GM19238 (cell line): ENCODE data around the gene CUL9.

Experiments
- DNase-seq: peaks from one replicate; pipeline ENCODE4 v3.0.0; 2011; ENCODE audit warnings: low spot score; ENCODE audit not compliant: insufficient read length

Gene CUL9

GRCh38 chr6:43226192-43226851 is 44.3 kb downstream of the CUL9 start:
- DNase-seq = no peak

- peak; percentile 79 for DNase-seq
Measured at GRCh38 chr6:43228951-43229802, 47.2 kb downstream of the CUL9 start, which contains the start of gene DNPH1. Gene DNPH1, minus strand, starts transcription at chr6:43229481. Its CDS starts 25 bp downstream, at chr6:43229456.

DNA sequence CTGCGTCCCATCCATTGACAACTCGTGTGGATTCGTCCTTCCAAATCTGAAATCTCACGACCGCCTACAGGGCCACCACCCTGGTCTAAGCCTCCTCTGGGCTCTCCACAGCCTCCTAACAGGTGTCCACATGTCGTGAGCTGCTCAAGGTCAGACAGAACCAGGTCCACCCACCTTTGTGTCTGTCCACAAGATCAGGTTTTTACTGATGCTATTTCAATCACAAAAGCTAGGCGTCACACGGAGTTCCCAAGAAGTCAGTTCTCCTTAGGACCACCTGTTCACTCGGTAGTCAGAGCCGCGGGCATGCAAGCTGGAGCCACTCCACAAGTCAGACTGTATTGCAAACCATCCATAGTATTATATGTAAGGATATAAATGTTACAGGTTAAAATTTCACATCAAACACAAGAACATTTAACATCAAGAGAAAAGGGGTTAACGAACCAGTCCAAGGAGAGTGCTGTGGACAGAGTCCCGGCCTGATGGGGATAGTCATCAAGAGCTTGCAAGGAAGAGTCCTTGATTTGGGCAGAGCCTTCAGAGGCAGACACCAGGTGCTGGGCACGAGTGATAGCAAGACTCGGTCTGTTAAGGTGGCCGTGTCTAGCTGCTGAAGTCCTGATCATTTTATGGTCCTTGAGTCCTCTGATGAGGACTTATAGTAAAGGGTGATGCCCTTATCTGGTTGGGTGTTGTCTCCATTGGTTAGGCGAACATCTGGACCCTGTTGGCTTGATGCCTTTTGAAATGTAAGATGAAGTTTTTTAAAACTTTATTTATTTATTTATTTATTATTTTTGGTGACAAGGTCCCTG is 48.0 kb downstream of the CUL9 start:
- DNase-seq = no peak

DNA sequence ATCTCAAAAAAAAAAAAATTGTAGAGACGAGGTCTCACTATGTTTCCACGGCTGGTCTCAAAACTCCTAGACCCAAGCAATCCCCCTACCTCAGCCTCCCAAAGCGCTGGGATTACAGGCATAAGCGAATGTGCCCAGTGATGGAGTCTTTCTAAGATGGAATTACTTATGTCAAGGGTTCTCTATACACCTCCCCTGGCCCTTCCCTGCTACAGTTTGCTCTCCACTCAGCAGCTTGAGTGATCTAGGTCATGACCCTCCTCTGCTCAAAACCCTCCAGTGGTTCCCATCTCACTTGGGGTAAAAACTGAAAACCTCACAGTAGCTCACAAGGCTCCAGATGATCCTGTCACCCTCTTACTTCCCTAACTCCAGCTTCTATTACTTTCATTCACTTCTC is 49.1 kb downstream of the CUL9 start:
- no peak for DNase-seq

DNA sequence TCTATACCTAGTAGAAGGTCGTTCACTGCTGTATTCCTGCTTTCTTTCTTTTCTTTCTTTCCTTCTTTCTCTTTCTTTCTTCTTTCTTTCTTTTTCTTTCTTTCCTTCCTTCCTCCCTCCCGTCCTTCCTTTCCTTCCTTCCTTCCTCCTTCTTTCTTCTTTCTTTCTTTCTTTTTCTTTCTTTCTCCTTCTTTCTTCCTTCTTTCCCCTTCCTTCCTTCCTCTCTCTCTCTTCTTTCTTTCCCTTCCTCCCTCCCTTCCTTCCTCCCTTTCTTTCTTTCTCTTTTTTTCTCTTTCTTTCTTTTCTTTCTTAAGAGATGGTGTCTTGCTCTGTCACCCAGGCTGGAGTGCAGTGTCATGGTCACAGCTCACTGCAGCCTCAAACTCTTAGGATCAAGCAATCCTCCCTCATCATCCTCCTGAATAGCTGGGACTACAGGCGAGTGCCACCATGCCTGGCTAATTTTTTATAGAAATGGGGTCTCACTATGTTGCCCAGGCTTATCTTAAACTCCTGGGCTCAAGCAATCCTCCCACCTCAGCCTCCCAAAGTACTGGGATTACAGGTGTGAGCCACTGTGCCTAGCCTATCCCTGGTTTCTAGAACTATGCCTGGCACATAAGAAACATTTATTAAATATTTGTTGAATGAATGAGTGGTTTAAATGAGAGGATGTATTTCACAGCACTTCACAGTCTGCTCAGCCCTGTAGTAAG is 49.9 kb downstream of the CUL9 start:
- no peak for DNase-seq

- DNase-seq = no peak
Measured at GRCh38 chr6:43235841-43236240, 53.8 kb downstream of the CUL9 start.

GRCh38 chr6:43239054-43239453 is 57.1 kb downstream of the CUL9 start:
- no peak for DNase-seq

DNA sequence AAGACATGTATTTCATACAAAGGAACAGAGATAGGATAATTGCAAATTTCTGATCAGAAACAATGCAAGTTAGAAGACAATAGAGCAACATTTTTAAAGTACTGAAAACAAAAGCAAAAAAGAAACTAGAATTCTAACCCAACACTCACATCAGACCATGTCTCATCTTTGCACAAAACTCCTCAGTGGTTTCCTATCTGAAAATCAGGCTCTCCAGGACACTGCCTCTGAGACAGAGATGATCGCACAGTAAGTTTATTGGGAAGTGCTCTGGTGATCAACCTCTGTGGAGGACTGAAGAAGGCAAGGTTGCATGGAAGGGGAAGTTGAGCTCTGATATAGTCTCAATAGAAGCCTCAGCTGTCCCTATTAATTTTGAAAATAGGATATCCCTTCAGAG is 59.0 kb downstream of the CUL9 start:
- no peak for DNase-seq

DNA sequence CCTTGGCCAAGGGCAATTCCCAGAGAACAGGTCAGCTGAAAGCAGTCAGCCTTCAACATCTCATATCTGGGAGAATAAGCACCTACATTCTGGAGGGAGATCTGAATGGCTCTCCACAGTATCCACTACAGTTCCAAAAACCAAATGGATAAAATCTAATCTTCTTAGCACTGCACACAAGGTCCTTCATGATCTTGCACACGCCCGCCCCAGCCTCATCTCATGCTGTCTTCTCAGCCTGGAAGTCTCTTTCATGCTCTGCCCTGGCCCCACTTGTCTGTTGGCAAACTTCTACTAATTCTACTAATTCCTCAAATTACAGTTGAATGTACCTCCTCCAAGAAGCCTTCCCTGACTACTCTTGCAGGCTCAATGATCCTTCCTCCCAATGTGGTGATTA is 59.5 kb downstream of the CUL9 start:
- DNase-seq = no peak

DNA sequence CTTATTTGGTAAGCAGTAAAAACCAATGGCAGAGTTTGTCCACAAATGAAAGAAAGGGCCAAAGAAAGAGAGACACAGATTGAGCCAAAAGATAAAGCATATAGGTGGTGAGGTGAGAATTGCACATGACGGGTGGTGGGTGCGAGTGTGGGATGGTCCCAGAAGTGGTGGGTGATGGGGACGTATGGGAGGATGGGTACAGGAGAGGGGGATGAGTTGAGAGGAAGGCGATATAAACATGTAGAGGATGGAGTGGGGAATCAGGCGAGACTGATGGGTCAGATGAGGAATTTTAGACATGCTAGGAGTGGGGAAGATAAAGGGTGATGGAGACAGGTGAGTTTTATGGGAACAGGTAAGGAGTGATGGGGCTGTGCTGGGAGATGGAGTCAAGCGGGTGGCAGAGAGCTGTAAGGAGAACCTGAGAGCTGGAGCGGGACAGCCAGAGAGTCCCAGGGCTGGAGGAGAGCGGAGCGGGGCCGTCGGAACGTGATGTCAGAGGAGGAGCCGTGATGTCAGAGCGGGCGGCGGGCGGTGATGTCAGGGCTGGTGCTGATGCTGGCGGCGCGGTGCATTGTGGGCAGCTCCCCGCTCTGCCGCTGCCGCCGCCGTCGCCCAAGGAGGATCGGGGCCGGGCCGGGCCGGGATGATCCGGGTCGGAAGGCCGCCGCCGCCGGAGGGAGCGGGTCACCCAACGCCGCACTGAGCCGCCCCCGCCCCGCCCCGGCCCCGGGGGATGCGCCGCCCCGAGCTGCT is 61.1 kb downstream of the CUL9 start, which contains the start of gene TTBK1:
TSS of gene TTBK1 (plus strand) at position 574 of the 756 bp plus-strand sequence. CDS start 3,180 bp downstream, outside the sequence.
- DNase-seq = no peak

GRCh38 chr6:43243664-43244321 is 61.8 kb downstream of the CUL9 start:
- DNase-seq = no peak

DNA sequence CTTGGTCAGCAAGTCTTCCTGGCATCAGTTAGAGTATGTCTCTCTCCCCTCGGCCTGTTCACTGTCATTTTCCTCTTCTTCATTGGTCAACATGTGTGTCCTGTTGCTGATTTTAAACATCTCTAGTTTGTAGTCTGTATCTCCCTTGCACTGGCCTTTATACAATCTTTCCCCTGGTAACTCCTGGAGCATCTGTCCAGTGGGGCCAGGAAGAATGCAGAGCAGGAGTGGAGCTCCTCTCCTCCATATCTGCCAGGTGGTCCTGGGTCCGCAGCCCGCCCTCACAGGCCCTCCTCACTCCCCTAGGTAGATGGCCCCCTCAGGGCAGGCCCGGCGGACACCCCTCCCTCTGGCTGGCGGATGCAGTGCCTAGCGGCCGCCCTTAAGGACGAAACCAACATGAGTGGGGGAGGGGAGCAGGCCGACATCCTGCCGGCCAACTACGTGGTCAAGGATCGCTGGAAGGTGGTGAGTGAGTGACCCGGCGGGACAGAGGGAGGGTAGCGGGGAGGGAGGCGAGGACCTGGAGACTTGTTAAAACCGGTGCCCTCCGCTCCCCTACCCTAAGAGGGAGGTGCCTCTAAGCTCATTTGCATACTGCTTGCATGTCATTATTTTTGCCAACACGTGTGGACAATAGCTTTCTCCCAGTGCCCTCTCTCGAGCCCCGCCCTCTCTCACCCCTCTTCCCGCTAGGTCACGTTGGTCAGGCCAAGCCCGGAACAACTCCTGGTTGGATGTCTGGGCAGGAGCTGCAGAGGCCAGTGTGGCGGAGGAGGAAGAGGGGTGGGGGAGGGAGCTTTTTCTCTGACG is 64.5 kb downstream of the CUL9 start:
- no peak for DNase-seq

- peak; percentile 100 for DNase-seq
Measured at GRCh38 chr6:43247114-43247999, 65.4 kb downstream of the CUL9 start.

DNA sequence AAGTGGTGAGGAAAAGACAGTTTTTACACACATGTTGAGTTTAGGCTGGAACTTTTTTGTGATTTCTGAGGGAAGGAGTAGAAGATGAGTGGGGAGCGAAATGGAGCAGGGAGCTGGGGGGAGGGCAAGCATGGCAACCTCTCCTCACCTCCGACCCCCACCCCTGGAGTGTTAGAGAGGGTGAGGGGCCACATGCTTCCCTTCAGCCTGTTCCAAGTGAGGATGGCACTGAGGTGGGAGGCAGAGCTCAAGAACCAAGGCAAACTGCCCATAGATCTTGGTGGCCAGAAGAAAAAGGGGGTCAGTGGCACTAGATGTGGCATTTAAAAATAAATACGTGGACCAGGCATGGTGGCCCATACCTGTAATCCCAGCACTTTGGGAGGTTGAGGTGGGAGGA is 66.1 kb downstream of the CUL9 start:
- DNase-seq = no peak

GRCh38 chr6:43248791-43249190 is 66.8 kb downstream of the CUL9 start:
- no peak for DNase-seq

GRCh38 chr6:43250992-43251373 is 69.0 kb downstream of the CUL9 start:
- no peak for DNase-seq

- DNase-seq = no peak
Measured at GRCh38 chr6:43253401-43253800, 71.4 kb downstream of the CUL9 start.
